ENCODE results near the gene CFB.

Gene CFB

DNA sequence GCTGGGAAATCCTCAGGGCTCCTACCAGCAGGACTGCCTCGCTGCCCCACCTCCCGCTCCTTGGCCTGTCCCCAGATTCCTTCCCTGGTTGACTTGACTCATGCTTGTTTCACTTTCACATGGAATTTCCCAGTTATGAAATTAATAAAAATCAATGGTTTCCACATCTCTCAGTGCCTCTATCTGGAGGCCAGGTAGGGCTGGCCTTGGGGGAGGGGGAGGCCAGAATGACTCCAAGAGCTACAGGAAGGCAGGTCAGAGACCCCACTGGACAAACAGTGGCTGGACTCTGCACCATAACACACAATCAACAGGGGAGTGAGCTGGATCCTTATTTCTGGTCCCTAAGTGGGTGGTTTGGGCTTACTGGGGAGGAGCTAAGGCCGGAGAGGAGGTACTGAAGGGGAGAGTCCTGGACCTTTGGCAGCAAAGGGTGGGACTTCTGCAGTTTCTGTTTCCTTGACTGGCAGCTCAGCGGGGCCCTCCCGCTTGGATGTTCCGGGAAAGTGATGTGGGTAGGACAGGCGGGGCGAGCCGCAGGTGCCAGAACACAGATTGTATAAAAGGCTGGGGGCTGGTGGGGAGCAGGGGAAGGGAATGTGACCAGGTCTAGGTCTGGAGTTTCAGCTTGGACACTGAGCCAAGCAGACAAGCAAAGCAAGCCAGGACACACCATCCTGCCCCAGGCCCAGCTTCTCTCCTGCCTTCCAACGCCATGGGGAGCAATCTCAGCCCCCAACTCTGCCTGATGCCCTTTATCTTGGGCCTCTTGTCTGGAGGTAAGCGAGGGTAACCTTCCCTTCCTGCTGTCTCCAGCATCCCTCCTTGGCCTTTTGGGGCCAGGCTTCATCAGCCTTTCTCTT is at the start of gene CFB:
CFB (plus strand) TSS at position 589 of the 863 bp plus-strand sequence; CDS start at position 716, 127 bp downstream.
- no peak for TF ChIP-seq CREB1 (IDR thresholded peaks at IDR 0.05; ENCODE audit: low read depth)

DNA sequence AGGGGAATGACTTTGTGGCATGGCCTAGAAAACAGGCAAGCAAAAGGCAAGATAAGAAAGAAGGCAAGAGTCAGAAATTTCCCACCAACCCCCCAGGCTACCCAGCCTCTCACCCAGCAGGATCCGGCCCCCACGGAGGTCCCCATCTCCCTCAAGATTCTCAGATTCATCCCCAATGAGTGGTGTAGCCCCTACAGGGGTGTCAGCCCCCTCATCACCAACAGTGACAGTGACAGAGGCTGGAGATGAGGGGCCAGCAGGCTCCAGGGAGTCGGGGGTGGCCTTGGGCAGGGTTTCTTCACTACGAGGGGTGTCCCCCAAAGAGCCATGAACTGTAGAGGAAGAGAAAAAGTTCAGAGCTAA is 49.4 kb upstream of the CFB start:
- no peak for TF ChIP-seq TAF1 (IDR thresholded peaks at IDR 0.05; ENCODE audit: low read depth)
- no peak for TF ChIP-seq CREB1 (IDR thresholded peaks at IDR 0.05; ENCODE audit: low read depth)
- no peak for TF ChIP-seq TCF12 (IDR thresholded peaks at IDR 0.05; ENCODE audit: low read depth)
- TF ChIP-seq, protein P1, sequence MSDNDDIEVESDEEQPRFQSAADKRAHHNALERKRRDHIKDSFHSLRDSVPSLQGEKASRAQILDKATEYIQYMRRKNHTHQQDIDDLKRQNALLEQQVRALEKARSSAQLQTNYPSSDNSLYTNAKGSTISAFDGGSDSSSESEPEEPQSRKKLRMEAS (IDR thresholded peaks at IDR 0.05): no peak
- TF ChIP-seq CEBPB (IDR thresholded peaks at IDR 0.05): no peak
- no peak for TF ChIP-seq ZBTB7A (IDR thresholded peaks at IDR 0.05; ENCODE audit: low read depth)
- TF ChIP-seq, protein P2, sequence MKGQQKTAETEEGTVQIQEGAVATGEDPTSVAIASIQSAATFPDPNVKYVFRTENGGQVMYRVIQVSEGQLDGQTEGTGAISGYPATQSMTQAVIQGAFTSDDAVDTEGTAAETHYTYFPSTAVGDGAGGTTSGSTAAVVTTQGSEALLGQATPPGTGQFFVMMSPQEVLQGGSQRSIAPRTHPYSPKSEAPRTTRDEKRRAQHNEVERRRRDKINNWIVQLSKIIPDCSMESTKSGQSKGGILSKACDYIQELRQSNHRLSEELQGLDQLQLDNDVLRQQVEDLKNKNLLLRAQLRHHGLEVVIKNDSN (IDR thresholded peaks at IDR 0.05): no peak
- TF ChIP-seq, protein P3, sequence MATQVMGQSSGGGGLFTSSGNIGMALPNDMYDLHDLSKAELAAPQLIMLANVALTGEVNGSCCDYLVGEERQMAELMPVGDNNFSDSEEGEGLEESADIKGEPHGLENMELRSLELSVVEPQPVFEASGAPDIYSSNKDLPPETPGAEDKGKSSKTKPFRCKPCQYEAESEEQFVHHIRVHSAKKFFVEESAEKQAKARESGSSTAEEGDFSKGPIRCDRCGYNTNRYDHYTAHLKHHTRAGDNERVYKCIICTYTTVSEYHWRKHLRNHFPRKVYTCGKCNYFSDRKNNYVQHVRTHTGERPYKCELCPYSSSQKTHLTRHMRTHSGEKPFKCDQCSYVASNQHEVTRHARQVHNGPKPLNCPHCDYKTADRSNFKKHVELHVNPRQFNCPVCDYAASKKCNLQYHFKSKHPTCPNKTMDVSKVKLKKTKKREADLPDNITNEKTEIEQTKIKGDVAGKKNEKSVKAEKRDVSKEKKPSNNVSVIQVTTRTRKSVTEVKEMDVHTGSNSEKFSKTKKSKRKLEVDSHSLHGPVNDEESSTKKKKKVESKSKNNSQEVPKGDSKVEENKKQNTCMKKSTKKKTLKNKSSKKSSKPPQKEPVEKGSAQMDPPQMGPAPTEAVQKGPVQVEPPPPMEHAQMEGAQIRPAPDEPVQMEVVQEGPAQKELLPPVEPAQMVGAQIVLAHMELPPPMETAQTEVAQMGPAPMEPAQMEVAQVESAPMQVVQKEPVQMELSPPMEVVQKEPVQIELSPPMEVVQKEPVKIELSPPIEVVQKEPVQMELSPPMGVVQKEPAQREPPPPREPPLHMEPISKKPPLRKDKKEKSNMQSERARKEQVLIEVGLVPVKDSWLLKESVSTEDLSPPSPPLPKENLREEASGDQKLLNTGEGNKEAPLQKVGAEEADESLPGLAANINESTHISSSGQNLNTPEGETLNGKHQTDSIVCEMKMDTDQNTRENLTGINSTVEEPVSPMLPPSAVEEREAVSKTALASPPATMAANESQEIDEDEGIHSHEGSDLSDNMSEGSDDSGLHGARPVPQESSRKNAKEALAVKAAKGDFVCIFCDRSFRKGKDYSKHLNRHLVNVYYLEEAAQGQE (IDR thresholded peaks at IDR 0.05; ENCODE audit: low read depth): no peak
- no peak for TF ChIP-seq EGR1 (IDR thresholded peaks at IDR 0.05)
- no peak for TF ChIP-seq YY1 (IDR thresholded peaks at IDR 0.05; ENCODE audit: low read depth)
- no peak for TF ChIP-seq EP300 (IDR thresholded peaks at IDR 0.05; ENCODE audit: borderline replicate concordance)
- no peak for TF ChIP-seq TEAD4 (IDR thresholded peaks at IDR 0.05)
- TF ChIP-seq NFIC (IDR thresholded peaks at IDR 0.05): no peak
- no peak for TF ChIP-seq FOXM1 (IDR thresholded peaks at IDR 0.05; ENCODE audit: borderline replicate concordance, low read depth)
- no peak for TF ChIP-seq RAD21 (IDR thresholded peaks at IDR 0.05; ENCODE audit: low read depth)

DNA sequence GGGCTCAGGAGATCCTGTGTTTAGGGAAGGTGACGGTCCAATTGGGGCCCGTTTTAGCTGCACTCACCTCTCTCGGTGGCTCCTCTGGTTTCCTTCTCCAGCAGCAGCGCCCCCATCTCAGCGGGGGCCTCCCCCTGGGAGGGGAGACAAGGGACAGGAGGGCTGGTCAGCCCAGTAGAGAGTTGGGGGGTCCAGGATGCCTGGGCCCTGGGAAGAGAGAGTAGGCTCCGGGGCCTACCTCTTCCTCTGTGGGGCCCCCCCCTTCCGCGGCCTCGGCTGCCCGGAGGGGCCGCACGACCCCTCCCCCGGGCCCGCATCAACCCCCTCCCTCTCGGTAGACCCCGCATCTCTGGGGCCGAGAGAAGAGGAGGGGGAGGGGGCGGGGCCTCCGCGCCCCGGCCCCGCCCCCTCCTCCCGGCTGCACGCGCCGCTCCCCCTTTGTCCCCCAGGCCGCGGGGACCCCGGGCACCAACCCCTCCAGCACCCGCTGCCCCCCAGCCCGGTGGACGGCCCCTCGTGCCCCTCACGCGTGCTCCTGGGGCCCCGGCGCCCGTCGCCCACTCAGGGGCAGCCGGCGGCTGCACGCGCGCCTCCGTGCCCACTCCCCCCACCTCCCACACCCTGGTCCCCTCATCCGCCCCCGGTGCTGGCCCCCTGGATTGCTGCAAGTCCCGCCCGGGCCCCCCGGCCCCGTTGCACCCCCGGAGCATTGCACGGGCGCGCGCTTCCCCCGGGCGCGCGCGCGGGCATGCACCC is 48.9 kb upstream of the CFB start:
- TF ChIP-seq ZBTB7A (IDR thresholded peaks at IDR 0.05; ENCODE audit: low read depth) (peak; percentile 67), CEBPB (IDR thresholded peaks at IDR 0.05) (no peak), CREB1 (IDR thresholded peaks at IDR 0.05; ENCODE audit: low read depth) (no peak)
- TF ChIP-seq, protein P1 (IDR thresholded peaks at IDR 0.05): no peak
- TF ChIP-seq, protein P2 (IDR thresholded peaks at IDR 0.05): no peak

DNA sequence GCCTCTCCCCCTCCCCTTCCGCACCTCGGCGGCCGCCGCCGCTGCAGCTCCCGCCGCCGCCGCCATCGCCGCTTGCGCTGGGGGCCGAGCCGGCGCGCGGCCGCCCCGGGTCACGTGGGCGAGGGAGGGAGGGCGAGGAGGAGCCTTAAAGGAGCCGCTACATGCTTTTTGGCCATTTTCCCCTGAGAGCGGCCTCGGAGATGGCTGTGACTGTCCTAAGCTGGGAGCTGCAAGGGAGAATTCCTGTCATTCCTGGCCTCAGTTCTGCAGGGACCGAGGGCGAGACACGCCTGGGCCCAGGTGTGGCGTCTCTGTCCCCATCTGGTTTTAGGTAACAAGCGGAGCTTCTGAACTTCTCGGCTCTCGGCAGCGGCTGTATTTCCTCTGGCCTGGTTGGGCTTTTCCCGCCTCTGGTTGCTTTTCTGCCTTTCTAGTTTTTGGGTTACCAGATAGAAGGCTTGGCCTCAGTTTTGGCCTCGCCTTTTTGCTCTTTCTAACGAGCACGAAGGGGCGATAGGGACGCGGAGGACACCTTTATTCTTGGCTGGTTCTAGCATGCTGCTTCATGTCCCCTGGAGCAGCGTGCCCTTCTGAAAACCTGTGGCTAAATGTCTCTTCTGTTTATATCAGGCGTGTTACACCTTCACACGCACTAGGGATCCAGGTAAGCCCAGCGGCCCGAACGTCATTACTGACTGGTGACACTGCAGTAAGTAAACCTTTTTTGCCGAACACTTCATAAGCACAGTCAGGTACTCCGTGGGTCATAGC is 48.1 kb upstream of the CFB start, which contains the start of gene EHMT2:
EHMT2 (minus strand) TSS at position 87 of the 771 bp plus-strand sequence; CDS start at position 66, 21 bp downstream.
- peak; percentile 78 for TF ChIP-seq YY1 (IDR thresholded peaks at IDR 0.05; ENCODE audit: low read depth)
- TF ChIP-seq, protein P2 (IDR thresholded peaks at IDR 0.05): peak; percentile 96
- TF ChIP-seq, protein P1 (IDR thresholded peaks at IDR 0.05): peak; percentile 64
- TF ChIP-seq RAD21 (IDR thresholded peaks at IDR 0.05; ENCODE audit: low read depth): no peak
- TF ChIP-seq TAF1 (IDR thresholded peaks at IDR 0.05; ENCODE audit: low read depth): peak; percentile 67
- no peak for TF ChIP-seq CREB1 (IDR thresholded peaks at IDR 0.05; ENCODE audit: low read depth)

DNA sequence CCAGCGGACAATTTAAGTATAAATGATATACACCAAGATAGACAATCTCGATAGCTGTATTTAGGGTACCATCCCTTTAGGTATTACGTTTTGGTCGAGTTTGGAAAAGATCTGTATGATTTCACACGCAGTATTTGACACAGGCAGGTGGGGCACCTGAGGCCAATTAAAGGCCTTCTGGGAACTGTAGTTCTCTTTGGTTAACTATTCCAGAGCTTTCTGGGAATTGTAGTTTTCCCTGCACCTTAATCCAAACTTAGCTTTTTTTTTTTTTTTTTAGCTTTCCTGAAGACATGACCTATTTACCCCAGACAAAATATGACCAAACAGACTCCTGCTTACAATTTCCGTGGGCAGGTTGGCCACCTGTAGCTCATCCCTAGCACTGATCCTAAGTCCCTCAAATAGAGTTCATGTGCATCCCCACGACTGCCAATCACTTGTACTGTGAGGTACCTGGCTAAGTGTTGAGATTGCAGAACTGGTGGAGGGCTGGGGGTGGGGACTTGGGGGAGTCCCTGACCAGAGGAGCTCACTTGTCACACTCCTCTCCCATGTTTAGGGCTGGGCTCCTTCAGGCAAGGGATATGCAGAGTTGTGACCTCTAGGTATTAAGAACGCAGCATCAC is 47.4 kb upstream of the CFB start:
- TF ChIP-seq, protein P2 (IDR thresholded peaks at IDR 0.05): peak; percentile 67
- TF ChIP-seq, protein P1 (IDR thresholded peaks at IDR 0.05): no peak
